Activated CD4-positive, alpha-beta T cell treated with anti-CD3 and anti-CD28 coated beads, Interleukin-2, Interleukin-6, amounts not matched to agents 100 ng/mL and 50 ng/mL, durations not matched to agents 16 hours and 8 hours (primary cell): ENCODE measurements around the gene C10orf90.
"Not testable (repeated sequence)": the region's sequence is repeated elsewhere in the genome, so short reads cannot be mapped to it uniquely, and the experiment has no call there.

Experiments
- DNase-seq: peaks from one replicate; pipeline ENCODE4 v3.0.0-alpha.2; 2020

Gene C10orf90

DNA sequence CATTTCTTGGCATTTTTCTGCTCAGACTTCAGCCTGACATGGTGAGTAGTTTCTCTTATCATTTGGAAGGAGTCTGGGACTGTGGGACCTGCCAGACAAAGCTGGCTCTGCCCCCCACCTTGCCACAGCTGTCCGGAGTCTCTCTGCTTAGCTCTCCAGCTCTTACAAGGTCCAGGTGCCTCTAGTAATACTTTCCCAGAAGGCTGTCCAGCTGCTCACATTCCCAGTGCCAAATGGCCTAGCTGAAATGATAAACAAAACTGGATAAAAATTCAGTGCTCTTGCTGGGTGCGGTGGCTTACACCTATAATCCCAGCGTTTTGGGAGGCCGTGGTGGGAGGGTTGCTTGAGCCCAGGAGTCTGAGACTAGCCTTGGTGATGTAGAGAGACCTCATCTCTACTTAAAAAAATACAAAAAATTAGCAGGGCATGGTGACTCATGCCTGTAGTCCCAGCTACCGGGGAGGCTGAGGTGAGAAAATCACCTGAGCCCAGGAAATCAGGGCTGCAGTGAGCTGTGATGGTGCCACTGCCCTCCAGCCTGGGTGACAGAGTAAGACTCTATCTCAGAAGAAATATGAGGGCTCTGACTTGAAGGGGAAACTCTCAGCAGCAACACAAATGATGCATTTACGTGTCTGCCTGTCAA lies 86.8 kb downstream of the C10orf90 start:
- no peak for DNase-seq

DNA sequence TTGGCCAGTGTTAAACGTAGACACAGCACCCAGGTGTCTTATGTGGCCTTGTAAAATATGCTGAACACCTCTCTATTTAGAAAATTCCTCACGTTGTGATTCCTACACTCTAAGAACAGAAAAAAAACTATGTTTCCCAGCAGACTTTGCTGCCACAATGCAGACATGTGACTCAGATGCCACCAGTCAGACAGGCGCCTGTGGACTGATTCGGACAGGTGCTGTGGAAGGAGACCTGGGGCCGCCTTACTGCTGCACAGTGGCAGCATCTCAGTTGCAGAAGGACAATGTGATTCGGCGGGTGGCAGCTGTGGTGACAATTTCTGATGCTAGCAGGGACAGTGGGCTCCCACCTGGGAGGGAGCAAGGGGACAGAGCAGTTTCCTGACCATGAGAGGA lies 88.8 kb downstream of the C10orf90 start:
- DNase-seq: no peak

DNA sequence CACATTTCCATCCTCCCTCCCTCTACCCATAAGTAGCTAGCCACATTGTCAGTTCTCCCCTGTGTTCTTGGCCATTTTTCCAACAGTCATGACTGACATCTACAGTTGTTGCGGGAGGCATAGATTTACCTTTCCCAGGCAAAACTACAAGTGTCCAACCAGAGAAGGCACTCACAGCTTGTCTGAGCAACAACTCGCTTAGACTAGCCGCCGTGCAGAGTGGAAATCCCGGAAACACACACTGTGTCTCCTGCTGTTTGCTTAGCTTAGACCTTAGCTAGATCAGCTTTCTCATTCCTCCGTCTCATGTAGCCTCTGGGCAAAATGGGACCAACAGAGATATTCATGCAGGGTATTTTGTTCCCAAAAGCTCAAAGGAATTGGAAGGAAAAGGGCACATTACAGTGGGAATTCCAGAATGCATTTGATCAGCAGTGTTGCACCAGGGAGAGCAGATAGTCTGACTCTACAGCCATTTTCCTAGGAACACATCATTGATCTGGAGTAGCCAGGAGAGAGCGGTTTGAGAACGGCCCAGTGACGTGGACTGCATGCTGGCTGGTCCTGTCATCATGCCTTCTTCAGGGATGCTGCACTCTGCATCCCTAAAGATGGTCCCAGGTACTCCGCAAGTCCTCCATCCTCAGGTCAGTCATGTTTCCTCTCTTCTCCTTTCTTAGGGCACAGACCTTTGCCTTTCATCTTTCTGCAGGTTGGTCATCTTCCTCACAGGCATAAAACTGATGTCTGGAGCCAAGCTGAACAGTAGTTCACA lies 89.4 kb downstream of the C10orf90 start:
- DNase-seq: no peak

DNA sequence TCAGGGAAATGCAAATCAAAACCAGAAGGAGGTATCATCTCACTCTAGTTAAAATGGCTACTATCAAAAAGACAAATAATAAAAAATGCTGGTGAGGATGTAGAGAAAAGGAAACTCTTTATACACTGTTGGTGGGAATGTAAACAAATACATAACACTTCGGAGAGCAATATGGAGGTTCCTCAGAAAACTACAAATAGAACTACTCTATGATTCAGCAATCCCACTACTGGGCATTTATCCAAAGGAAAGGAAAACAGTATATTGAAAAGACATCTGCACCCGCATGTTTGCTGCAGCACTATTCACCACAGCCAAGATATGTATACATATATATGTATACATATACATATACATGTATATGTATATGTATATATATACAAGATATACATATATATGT lies 94.2 kb downstream of the C10orf90 start:
- no peak for DNase-seq

DNA sequence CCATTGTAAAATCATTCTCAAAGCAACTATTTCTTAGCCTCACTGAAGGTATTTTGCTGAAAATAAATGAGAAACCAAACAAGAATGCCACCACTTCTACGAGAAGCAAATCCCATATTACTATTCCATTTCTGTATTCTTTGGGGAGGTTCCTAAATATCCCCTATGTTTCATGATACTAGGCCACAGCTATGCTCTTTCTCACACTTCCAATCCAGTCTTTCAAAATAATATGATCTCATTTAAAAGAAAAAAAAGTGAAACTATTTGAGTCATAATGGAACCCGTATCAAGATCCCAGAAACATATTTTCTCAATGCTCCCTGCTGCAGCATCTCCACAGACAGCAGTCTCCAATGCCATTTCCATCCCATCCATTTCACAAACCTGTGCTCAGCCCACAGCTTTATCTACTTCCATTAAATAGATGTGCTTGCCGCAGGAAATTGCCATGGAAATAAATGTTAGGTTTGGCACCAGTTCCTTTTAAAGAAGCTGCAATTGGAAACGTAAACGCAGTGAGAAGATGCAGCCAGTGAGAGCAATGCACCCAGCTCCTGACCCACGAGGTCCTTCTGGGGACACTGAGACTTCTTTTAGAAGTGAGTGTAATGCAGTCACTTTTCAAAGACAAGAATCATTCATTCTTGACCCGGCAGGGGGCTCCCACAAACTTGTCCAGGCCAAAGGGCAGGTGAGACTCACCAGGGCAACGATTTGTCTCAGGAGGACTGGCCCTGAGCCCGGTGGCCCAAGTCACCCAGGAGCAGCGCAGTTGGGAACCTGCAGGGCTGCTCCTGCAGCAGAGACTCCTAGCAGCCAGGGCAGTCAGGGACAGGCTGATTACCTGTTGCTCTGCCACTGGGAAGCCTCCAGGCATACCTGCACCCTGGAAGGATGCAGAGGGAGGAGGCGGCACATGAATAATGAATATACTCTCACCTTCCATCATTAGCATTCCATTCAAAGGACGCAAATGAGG lies 99.6 kb downstream of the C10orf90 start:
- DNase-seq: no peak

DNA sequence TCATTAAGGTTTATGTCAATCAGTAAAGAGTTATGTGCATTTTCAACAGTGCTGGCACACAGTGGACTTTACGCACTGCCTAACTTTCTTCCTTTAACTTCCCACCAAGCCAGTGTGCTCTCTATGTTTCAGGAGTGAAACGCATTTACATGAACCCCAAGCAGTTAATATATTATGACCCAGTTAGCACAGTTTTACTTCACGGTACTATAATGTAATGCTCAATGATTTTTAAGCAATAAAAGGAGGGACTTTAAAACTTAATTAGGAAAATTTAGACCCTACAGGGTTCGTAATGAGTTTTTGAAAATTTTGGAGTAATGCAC lies 100.3 kb downstream of the C10orf90 start:
- DNase-seq: no peak

DNA sequence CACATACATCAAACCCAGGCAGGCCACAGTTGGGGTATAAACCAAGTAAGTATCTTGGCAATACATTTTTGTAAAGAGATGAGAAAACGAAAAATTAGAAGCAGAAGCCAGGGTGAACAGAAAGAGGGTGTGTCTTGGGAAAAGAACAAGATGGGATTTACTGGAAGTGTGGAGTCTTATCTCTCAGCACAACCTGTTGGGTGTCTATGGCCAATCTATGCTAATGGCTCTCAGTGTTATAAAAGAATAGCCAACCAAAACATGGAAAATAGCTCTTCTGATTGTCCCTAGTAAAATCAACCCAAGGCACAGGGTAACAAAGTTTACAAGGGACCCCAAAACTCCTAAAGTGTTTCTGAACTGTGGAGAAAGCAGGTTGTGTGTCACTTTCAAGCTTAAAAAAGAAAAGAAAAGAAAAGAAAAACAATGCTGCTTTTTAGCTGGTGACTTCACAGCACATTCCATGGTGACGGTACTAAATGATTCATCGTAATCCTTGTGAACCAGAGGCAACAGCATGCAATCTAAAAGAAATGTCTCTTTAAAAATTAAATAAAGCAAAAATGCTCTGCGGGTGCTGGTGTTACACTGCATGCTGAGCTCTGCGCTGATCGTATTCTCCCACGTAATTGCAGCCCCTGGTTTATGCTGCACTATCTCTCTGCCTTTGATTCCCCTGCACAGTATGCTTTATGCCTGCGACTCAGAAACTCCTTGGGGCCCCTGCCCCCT lies 100.8 kb downstream of the C10orf90 start:
- no peak for DNase-seq

DNA sequence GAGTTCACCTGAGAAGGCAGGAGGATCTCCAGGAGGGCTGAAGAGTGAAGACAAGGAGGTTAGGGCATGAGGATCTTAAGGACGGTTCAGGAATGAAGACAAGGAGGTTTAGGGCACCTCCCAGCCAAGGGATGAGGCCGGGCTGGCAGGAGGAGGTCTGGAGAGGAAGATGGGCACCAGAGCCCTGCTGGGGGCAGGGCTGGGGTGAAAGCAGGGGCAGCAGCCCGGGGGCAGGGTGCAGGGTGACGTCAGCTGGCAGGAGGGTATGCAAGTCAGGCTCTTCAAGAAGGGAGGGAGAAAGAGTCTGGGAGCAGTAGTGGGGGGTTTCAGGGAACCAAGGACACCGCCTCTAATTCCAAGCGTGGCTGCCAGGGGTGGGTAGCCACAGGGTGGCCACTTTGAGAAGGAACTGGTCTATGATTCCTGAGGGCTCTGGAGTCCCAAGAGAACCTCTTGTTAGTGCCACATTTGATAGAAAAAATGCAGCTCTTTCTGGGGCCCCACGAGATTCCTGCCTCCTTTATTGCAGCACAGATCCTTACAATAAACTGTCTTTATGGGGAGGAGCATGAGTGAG lies 101.6 kb downstream of the C10orf90 start:
- DNase-seq: no peak

DNA sequence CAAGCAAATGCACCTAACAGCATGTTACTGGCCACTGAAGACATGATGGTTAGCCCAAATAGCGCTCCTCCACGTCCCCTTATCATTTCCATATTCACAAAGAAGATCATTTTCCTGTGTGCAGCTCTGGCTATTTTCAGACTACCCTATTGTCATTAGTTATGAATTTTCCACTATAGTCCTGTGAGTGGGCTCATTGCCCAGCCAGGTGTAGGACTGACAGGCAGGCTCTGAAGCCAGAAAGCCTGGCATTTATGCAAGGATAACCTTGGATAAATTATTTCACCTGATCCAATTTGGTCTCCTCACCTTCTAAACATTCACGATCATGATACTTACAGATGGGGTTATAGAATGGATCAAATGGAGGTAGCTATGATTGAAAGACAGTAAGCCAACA lies 104.6 kb downstream of the C10orf90 start:
- DNase-seq: no peak

DNA sequence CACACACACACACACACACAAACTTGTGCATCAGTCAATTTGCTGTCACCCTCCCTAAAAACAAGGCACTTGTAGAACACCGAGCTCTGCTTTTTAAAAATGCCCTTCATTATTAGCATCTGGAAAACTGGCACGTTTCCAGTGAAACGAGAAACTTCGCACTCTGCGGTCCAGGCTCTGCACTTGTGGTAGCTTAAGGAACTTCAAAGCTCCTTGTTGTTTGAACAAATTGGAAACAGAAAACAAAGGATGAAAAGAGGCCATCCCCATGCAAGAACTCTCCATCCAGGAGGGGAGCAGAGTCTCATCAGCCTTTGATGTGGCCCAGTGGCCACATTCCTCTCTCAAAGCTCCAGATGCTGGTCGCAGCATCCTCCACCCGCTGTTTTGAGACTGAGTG lies 105.1 kb downstream of the C10orf90 start:
- no peak for DNase-seq

DNA sequence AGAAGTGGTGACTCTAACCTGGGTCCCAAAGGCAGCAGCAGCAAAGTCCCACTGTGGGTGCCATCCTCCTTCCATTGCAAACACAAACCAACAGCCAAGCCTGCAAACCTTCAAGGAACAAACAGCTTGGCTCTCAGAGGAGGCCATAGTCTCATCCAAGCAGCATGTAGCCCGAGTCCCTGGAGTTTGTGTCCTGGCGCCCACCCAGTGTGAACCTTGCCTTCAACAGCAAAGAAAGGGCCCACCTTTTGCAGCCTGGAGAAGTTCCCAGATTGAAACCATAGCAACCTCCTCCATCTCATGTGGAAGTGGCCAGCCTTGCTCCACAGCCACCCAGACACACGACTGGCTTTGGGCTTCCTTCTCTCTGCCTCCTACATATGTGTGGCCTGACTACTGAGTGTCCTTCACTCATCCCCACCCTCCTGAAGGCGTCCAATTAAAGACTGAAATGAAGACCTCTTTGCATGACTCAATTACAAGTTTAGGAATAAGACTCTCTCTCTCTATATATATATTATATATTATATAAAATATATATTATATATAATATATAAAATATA lies 106.1 kb downstream of the C10orf90 start:
- no peak for DNase-seq

DNA sequence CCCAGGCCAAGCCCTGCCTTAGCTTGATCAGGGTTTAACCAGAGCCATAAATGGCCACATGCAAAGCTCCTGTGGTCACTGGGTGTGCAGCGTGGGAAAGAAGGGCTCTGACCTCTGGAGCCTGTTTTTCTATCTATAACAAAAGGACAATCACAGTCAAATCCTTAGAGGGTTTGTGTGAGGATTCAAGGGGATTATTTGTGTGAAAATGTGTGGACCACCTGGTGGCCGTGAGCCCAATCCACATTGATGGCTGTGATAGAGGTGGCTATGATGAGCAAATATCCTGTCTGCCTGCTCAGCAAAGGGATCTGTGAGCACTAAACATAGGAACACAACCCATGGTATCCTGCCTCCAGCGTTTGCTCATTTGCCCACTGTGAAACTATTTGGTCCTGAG lies 107.1 kb downstream of the C10orf90 start:
- DNase-seq: no peak

DNA sequence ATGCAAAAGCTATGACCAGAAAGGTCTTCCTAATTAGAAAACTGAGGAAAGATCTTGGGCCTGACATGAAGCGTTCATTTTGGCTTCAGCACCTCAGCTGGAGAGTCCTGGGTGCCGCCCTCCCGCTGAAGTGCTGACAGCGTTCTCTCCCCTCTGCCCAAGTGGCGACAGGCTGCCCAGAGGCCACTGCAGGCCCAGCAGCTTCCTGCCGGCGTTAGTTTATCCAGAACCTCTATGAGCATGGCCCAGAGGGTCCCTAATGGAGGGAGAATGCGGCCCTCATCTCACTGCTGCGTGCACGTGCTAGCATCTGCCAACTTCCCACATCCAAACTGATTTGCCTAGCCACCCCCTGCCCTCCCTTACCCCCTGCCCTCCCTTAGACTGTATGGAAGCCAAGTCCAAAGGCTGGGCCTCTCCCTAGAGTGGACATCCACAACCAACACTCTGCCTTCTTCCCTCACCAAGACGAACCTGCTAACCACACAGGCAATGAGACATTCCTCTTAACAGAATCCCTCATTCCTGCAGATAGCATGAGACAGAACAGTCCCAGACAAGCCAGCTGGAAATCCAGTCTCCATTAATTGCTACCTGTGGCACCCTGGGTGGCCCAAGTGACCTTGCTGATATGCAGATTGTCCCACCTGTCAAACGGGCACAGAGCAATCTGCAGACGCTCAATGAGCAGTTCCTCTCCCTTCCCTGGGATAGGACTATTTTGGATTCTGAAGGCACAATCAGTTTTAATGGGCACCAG lies 108.4 kb downstream of the C10orf90 start:
- DNase-seq: no peak

DNA sequence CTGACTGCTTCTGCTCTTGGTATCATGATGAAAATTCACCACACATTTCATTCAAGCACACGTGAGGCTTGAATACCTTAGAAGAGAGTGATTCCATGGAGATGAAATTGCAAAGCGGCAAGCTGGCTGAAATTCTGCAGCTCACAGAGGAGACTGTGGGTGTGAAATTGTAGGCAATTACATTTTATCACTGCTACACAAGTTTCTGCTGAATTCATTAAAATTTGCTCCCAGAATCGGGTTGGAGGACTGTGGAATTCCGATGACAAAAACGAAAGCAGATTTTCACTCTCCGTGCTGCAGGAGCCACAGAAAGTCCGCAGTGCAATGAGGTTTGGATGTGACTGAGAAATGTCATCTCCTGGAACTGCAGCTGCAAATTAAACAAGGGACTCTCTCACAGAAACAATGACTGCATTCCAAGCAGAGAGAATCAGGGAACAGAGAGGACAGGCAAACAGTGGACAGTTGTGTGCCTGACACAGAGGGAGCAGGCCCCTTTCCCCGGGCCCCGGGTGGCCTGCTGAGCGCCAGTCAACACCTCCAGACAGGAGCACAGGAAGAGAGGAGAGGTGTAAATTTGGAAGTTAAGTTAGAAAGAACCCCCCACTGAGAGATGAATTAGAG lies 109.1 kb downstream of the C10orf90 start:
- no peak for DNase-seq

DNA sequence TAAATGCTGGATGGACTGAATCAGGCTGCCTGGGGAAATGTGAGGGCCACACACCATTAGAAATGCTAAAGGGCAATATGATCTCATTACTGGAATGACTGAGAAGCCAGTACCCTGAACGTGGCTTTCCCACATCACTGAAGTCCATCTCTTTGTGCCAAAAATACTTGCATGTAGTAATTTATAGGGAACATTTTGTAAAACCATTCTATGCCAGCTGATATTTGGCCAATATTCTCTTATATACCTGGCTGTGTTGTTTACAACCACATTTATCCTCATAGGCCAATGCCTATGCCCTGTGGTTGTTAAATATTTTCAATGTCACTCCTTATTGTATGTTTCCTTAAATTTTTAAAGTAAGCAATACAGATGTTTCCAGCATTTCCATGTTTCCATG lies 111.6 kb downstream of the C10orf90 start:
- DNase-seq: no peak

DNA sequence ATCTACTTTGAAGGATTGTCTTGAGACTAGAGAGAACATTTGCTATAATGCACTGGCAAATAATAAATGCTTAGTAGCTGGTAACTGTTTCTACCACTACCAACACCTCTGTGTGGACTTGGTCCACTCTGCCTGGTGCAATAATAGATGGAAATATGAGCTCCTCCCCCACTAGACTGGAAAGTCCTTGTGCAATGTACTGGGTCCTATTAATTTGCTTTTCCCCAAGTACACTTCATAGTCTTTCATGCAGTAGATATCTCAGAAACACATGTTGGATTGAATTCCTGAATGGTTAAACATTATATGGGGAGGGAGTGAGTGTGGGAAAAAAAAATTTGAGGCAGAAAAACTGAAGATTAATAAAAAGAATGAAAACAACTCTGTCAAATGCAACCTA lies 119.3 kb downstream of the C10orf90 start:
- no peak for DNase-seq

DNA sequence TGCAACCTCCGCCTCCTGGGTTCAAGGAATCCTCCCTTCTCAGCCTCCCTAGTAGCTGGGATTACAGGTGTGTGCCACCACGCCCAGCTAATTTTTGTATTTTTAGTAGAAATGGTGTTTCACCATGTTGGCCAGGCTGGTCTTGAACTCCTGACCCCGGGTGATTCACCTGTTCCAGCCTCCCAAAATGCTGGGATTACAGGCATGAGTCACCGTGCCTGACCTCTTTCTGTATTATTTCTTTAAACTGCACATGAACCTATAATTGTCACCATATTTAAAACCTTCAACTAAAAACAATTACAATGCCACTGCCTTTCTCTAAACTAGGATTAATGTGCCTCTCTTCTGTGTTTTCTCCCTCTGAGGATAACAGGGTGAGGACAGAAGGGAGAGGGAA lies 119.9 kb downstream of the C10orf90 start:
- DNase-seq: not testable (repeated sequence)

DNA sequence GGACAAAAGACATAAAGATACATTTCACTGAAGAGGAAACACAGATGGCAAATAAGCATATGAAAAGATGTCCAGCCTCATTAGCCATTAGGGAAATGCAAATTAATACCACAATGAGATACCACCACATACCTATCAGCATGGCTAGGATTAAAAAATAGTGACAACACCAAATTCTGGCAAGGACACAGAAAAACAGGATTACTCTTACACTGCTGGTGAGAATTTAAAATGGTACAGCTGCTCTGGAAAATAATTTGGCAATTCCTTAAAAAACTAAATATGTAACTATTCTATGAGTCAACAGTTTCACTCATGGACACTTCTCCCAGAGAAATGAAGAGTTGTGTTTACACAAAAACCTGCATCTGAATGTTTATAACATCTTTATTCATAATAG lies 121.1 kb downstream of the C10orf90 start:
- DNase-seq: no peak

DNA sequence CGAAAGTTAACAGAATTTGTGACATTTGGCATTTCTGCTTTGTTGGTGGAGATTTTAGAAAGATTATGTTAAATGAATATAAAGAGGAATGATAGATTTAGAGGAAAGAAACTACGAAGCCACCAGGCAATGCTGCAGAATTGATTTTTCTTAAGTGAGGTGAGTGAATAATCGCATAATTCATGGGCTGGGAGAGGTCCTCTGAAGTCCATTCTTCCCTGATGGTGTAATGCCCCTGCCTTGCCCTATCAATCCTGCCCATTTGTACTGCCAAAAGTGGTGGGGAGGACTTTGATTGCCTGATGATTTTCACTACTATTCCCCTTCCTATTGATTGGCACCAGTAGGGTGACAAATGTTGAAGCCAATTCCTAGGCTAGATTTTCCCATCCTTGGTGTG lies 125.9 kb downstream of the C10orf90 start:
- no peak for DNase-seq

DNA sequence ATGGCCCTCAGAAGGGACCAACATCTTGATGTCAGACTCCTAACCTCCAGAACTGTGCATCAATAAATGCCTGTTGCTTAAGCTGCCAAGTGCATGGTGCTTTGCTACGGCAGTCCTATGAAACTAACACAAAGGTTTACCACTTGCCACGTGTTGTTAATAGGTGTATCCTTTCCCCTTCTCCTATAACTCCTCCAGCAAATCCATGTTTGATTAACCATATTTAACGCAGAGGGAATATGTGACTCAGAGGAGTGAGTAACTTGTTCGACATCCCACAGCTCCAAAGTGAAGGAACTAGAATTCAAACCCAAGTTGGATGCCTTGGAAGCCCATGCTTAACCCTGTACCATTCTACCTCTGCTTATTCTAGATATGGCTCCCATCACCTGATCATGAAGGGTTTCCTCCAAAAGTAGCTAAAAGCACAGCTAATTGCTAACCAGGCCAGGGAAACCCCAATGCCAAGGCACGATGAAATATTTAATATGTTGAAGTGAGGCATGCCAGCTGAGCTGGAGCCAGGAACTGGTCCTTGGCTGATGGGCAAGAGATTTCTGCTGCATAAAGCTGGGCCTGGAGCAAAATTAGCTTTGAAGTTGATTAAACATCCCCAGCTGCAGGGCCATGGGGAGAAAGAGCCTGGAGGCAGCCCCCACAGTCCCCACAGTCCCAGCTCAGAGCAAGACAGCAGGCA lies 131.9 kb downstream of the C10orf90 start:
- DNase-seq: no peak
